MM.1S (cell line): ENCODE measurements around the gene ARHGEF10L.

Source experiments
- EZH2 ChIP-seq: fragments of 300-600 bp; sonication (generic); optimal IDR thresholded peaks from 2 replicates; pipeline ENCODE3; 2017; ENCODE audit warnings: low read depth, mild to moderate bottlenecking, antibody characterized with exemption, low read length, mixed read lengths
- EZH2phosphoT487 ChIP-seq: fragments of 300-600 bp; sonication (generic); IDR thresholded peaks from 2 replicates; pipeline ENCODE4 v1.6.1; 2018; ENCODE audit warnings: antibody characterized with exemption, low read length
- TF ChIP-seq, protein P1 (sequence below): fragments of 300-600 bp; sonication (generic); IDR thresholded peaks from 2 replicates; pipeline ENCODE4 v1.5.1; 2016; ENCODE audit warnings: antibody characterized with exemption, low read length, mixed read lengths

DNA sequence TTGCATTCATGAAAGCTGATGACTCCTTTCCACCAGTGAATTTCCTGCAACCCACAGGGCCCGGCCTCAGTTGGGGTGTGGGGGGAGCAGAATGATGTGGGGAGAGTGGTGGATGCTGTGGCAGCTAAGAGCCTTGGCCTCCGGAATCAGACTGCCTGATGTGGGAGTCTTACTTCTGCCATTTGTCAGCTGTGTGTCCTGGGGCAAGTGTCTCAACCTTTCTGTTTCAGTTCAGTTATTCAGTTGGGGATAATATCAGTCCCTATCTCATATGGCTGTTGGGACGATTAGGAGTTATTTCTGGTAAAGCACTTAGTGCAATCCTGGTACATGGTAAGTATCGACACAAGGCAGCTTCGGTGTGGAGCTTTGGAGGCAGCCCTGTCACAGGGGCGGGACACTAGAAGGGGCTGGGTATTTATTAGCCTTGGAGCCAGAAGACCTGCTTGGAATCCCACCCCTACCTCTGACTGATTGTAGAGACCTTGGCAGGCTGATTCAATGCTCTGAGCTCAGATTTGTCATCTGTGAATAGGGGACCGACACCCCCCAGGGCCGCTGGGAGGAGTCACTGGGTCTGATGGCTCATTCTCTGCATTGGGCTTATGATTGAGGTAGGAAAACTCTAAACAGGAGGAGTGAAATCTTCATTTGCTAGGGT, 19.6 kb downstream of the ARHGEF10L start:
- TF ChIP-seq, protein P1, sequence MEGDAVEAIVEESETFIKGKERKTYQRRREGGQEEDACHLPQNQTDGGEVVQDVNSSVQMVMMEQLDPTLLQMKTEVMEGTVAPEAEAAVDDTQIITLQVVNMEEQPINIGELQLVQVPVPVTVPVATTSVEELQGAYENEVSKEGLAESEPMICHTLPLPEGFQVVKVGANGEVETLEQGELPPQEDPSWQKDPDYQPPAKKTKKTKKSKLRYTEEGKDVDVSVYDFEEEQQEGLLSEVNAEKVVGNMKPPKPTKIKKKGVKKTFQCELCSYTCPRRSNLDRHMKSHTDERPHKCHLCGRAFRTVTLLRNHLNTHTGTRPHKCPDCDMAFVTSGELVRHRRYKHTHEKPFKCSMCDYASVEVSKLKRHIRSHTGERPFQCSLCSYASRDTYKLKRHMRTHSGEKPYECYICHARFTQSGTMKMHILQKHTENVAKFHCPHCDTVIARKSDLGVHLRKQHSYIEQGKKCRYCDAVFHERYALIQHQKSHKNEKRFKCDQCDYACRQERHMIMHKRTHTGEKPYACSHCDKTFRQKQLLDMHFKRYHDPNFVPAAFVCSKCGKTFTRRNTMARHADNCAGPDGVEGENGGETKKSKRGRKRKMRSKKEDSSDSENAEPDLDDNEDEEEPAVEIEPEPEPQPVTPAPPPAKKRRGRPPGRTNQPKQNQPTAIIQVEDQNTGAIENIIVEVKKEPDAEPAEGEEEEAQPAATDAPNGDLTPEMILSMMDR = no peak
- no peak for TF ChIP-seq EZH2
- TF ChIP-seq EZH2phosphoT487 = no peak
